HepG2 (cell line): ENCODE data around the gene ASTE1. TPM values are rescaled to one million over a fixed set of nuclear protein-coding genes. Genes with fewer than 3 reads are reported as not detected.

Experiments
- ATAC-seq: fragments of 200-7000 bp; cut with Tn5 transposase; 3 replicates; pipeline ENCODE4 v1.9.1; 2020; ENCODE audit warnings: mild to moderate bottlenecking, moderate library complexity
- BruUV-seq: library from RNA; stranded (reverse); fragments of 400-500 nt; replicated peaks from 2 replicates; lab custom pipeline; 2021; lab: Mats Ljungman, UMichigan
- CTCF ChIA-PET: fragments of 300-600 bp; formaldehyde crosslinking; extraction: SDS; loops from one replicate; lab custom pipeline; 2021; ENCODE audit warnings: low total read pairs, inconsistent platforms, low intra/inter-chr PET ratio; lab: Yijun Ruan, JAX
- POLR2A ChIA-PET: fragments of 350-600 bp; sonication (Branson Sonifier 250); formaldehyde crosslinking; loops from one replicate; lab custom pipeline; 2020; ENCODE audit warnings: antibody characterized with exemption, inconsistent platforms; lab: Yijun Ruan, JAX
- DNase-seq: peaks from one replicate; pipeline ENCODE4 v3.0.0-alpha.2; 2015; ENCODE audit warnings: low spot score
- FAIRE-seq: peaks from 3 replicates; lab custom pipeline; 2011; peaks lifted over from hg19 to GRCh38; lab: Jason Lieb, UNC
- H2AFZ ChIP-seq: one replicate; pipeline ENCODE4 v1.6.1; 2011; ENCODE audit warnings: low read length, inconsistent platforms
- H3K27ac ChIP-seq: fragments of 300-600 bp; 3 replicates; pipeline ENCODE4 v1.8.0; 2011; ENCODE audit warnings: mixed run types, mild to moderate bottlenecking, mixed read lengths, low read length, inconsistent platforms; ENCODE audit not compliant: insufficient read depth; ENCODE audit errors: extremely low read length
- H3K27me3 ChIP-seq, 2 experiments: fragments of 200-600 bp in 1 of 2; 2 replicates in 1 of 2; 3 replicates in 1 of 2; pipeline versions ENCODE4 v1.6.0 to v1.8.0; 2011; ENCODE audit warnings: low read length in 2 of 2, mild to moderate bottlenecking in 2 of 2, moderate library complexity in 2 of 2, inconsistent platforms in 1 of 2; ENCODE audit not compliant: insufficient read depth in 2 of 2, control insufficient read depth in 1 of 2
- H3K36me3 ChIP-seq, 2 experiments: fragments of 200-600 bp in 1 of 2; replicated peaks in 1 of 2; 2 replicates in 1 of 2; 3 replicates in 1 of 2; pipeline versions ENCODE4 v1.5.1 to v1.8.0; 2011; ENCODE audit warnings: low read length in 2 of 2, inconsistent platforms in 1 of 2; ENCODE audit not compliant: insufficient read depth in 2 of 2, control insufficient read depth in 1 of 2
- H3K4me1 ChIP-seq: 2 replicates; pipeline ENCODE4 v1.5.1; 2012; ENCODE audit warnings: low read length, inconsistent platforms; ENCODE audit not compliant: insufficient read depth
- H3K4me2 ChIP-seq: 2 replicates; pipeline ENCODE4 v1.6.0; 2011; ENCODE audit warnings: low read depth, low read length, inconsistent platforms
- H3K4me3 ChIP-seq, 3 experiments: fragments of 200-600 bp in 1 of 3; sonication (generic), shearing (Covaris generic) in 1 of 3; replicated peaks in 1 of 3; 2 replicates each; pipeline ENCODE4 v1.5.1; 2011 to 2016; ENCODE audit warnings: low read length in 3 of 3, inconsistent platforms in 2 of 3, low read depth in 2 of 3, mild to moderate bottlenecking in 2 of 3, control low read depth in 1 of 3, mixed read lengths in 1 of 3; ENCODE audit not compliant: insufficient read depth in 1 of 3
- H3K79me2 ChIP-seq: one replicate; pipeline ENCODE4 v1.6.1; 2011; ENCODE audit warnings: low read length, inconsistent platforms; ENCODE audit not compliant: insufficient read depth
- H3K9ac ChIP-seq: 2 replicates; pipeline ENCODE4 v1.6.0; 2011; ENCODE audit warnings: mild to moderate bottlenecking, low read depth, low read length, inconsistent platforms; ENCODE audit not compliant: insufficient read depth
- H3K9me3 ChIP-seq: 2 replicates; pipeline ENCODE4 v1.5.1; 2012; ENCODE audit warnings: mild to moderate bottlenecking, low read length
- H4K20me1 ChIP-seq: 2 replicates; pipeline ENCODE4 v1.6.0; 2011; ENCODE audit warnings: inconsistent platforms, mild to moderate bottlenecking, low read length, moderate library complexity; ENCODE audit not compliant: insufficient read depth
- GABPA ChIP-seq, 2 experiments: IDR thresholded peaks; 2 replicates each; pipeline ENCODE4 v1.6.1; 2011 to 2016; ENCODE audit warnings: low read depth in 2 of 2, low read length in 1 of 2, missing biosample characterization in 1 of 2, missing genetic modification characterization in 1 of 2
- HOXA3 ChIP-seq: sonication (generic); formaldehyde crosslinking; IDR thresholded peaks from 2 replicates; pipeline ENCODE4 v1.5.0; 2020; ENCODE audit warnings: missing genetic modification reagents
- NFIC ChIP-seq: IDR thresholded peaks from 2 replicates; pipeline ENCODE4 v1.6.1; 2012; ENCODE audit warnings: mild to moderate bottlenecking, low read length, inconsistent platforms
- PHF5A ChIP-seq: IDR thresholded peaks from one replicate; pipeline ENCODE4 v1.6.1; 2018; ENCODE audit warnings: low read depth, missing genetic modification reagents; ENCODE audit not compliant: unreplicated experiment
- RXRB ChIP-seq: IDR thresholded peaks from 2 replicates; pipeline ENCODE4 v1.6.1; 2016; ENCODE audit warnings: borderline replicate concordance, missing genetic modification reagents, missing compliant biosample characterization
- TOE1 ChIP-seq: sonication (generic); formaldehyde crosslinking; IDR thresholded peaks from 2 replicates; pipeline ENCODE4 v1.4.0; 2020; ENCODE audit warnings: mild to moderate bottlenecking, missing genetic modification reagents
- WGBS: methylation state at CpG from one replicate; pipeline ENCODE4 v1.1.6; 2017; ENCODE audit warnings: low lambda C conversion rate; 5-methylcytosine and 5-hydroxymethylcytosine counted together
- in situ Hi-C: cut with HindIII; loops from 2 replicates; pipeline ENCODE4 v1.10.0; 2017; ENCODE audit warnings: low pct_unique_long_range_greater_than_20kb; ENCODE audit not compliant: extremely low pct_ligation_motif_present
- intact Hi-C: fragments of 100-400 bp; cut with micrococcal nuclease; formaldehyde crosslinking; loops from one replicate; pipeline ENCODE4 v1.10.0; 2022; ENCODE audit not compliant: unreplicated experiment
- polyA plus RNA-seq, 8 experiments: library from polyadenylated mRNA; depleted of rRNA in 3 of 8; stranded (reverse) in 7 of 8; unstranded in 1 of 8; fragments of >200 nt; fragmentation: Illumina TruSeq in 4 of 8; extraction: Trizol in 4 of 8; gene quantifications; 2 replicates each; pipeline versions ENCODE4 v1.2.1 to v1.2.3, GENCODE V29; 2011 to 2016; ENCODE audit warnings: low read depth in 4 of 8, missing spikeins in 1 of 8, mixed read lengths in 1 of 8; ENCODE audit not compliant: insufficient read depth in 1 of 8
- total RNA-seq, 5 experiments: library from RNA; depleted of rRNA; stranded (reverse); fragments of >200 nt; fragmentation: Illumina TruSeq; extraction: Trizol; gene quantifications; 2 replicates each; pipeline ENCODE4 v1.2.3, GENCODE V29; 2016; ENCODE audit warnings: low read depth in 1 of 5
- TF ChIP-seq, protein P1 (sequence below): fragments of 450-650 bp; IDR thresholded peaks from 2 replicates; pipeline ENCODE4 v1.6.1; 2017
- TF ChIP-seq, protein P2 (sequence below): sonication (generic); formaldehyde crosslinking; IDR thresholded peaks from 2 replicates; pipeline ENCODE4 v1.5.0; 2020; ENCODE audit warnings: missing genetic modification reagents, mild to moderate bottlenecking, borderline replicate concordance
- TF ChIP-seq, protein P3 (sequence below): sonication (generic); formaldehyde crosslinking; IDR thresholded peaks from 2 replicates; pipeline ENCODE4 v1.4.0; 2020; ENCODE audit warnings: missing genetic modification reagents
- TF ChIP-seq, protein P4 (sequence below): sonication (generic); formaldehyde crosslinking; IDR thresholded peaks from 2 replicates; pipeline ENCODE4 v1.5.1; 2020; ENCODE audit warnings: missing genetic modification reagents, mild to moderate bottlenecking, borderline replicate concordance
- TF ChIP-seq, protein P5 (sequence below): IDR thresholded peaks from 2 replicates; pipeline ENCODE4 v1.6.1; 2016; ENCODE audit warnings: missing genetic modification reagents, missing compliant biosample characterization
- TF ChIP-seq, protein P6 (sequence below): sonication (generic); formaldehyde crosslinking; IDR thresholded peaks from 2 replicates; pipeline ENCODE4 v1.5.0; 2020; ENCODE audit warnings: missing genetic modification reagents

ASTE1 gene
- total and polyA plus RNA-seq, 2 of the 13 experiments (the other 11 are each of a cell fraction or from before 2014, with no cell fraction given), result 4.0 to 7.9 TPM

DNA sequence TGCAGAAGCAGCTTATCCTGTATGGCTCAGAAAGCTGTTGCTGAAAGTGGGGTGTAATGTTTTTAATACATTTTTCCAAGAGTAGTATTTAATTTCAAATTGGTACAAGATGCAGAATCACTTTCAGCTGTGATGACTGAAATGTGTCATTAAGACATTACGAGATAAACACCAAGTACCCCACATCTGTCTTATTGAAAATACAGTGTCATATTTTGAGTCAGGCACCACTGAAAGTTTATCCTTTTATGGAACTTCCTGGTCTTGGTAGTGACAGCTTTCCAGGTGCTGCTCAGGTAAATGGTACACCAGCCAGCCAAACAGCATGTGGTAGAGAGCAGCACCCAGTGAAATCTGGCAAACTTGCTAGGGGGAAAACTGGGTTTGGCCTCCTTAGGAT is 16.9 kb downstream of the ASTE1 start:
- POLR2A ChIA-PET, result no interaction called here
- Histone ChIP-seq H3K36me3 (peaks cover 0 to 3% of the 10 kb centered on the region in 2 experiments; a peak in 1 of 5 replicates), H3K79me2 (no peaks in the 10 kb centered on the region), H4K20me1 (no peaks in the 10 kb centered on the region), H3K27me3 (no peaks in the 10 kb centered on the region), H3K9ac (no peak overlapping the region), H3K4me1 (no peaks in the 10 kb centered on the region), H3K9me3 (no peaks in the 10 kb centered on the region), H2AFZ (no peak overlapping the region), H3K27ac (no peak overlapping the region), H3K4me2 (no peak overlapping the region), H3K4me3 (no peak overlapping the region)
- DNase-seq, result no peak
- WGBS, result 100% methylated on average over 1 of the region's 1 CpG
- ATAC-seq, result no peak
- BruUV-seq, result no TSS peak
- CTCF ChIA-PET, result no interaction called here
- in situ Hi-C loops, result no loop called here
- intact Hi-C loops, result no loop called here
- FAIRE-seq, result no peak
- TF ChIP-seq TOE1, result no peak
- TF ChIP-seq, protein P1, sequence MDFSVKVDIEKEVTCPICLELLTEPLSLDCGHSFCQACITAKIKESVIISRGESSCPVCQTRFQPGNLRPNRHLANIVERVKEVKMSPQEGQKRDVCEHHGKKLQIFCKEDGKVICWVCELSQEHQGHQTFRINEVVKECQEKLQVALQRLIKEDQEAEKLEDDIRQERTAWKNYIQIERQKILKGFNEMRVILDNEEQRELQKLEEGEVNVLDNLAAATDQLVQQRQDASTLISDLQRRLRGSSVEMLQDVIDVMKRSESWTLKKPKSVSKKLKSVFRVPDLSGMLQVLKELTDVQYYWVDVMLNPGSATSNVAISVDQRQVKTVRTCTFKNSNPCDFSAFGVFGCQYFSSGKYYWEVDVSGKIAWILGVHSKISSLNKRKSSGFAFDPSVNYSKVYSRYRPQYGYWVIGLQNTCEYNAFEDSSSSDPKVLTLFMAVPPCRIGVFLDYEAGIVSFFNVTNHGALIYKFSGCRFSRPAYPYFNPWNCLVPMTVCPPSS, result no peak
- TF ChIP-seq, protein P2, sequence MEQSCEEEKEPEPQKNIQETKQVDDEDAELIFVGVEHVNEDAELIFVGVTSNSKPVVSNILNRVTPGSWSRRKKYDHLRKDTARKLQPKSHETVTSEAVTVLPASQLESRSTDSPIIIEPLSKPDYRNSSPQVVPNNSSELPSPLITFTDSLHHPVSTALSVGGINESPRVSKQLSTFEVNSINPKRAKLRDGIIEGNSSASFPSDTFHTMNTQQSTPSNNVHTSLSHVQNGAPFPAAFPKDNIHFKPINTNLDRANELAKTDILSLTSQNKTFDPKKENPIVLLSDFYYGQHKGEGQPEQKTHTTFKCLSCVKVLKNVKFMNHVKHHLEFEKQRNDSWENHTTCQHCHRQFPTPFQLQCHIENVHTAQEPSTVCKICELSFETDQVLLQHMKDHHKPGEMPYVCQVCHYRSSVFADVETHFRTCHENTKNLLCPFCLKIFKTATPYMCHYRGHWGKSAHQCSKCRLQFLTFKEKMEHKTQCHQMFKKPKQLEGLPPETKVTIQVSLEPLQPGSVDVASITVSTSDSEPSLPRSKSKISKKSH (CRISPR knock-in tag), result no peak
- TF ChIP-seq NFIC, result no peak
- TF ChIP-seq, protein P3, sequence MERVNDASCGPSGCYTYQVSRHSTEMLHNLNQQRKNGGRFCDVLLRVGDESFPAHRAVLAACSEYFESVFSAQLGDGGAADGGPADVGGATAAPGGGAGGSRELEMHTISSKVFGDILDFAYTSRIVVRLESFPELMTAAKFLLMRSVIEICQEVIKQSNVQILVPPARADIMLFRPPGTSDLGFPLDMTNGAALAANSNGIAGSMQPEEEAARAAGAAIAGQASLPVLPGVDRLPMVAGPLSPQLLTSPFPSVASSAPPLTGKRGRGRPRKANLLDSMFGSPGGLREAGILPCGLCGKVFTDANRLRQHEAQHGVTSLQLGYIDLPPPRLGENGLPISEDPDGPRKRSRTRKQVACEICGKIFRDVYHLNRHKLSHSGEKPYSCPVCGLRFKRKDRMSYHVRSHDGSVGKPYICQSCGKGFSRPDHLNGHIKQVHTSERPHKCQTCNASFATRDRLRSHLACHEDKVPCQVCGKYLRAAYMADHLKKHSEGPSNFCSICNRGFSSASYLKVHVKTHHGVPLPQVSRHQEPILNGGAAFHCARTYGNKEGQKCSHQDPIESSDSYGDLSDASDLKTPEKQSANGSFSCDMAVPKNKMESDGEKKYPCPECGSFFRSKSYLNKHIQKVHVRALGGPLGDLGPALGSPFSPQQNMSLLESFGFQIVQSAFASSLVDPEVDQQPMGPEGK (CRISPR knock-in tag), result no peak
- TF ChIP-seq, protein P4, sequence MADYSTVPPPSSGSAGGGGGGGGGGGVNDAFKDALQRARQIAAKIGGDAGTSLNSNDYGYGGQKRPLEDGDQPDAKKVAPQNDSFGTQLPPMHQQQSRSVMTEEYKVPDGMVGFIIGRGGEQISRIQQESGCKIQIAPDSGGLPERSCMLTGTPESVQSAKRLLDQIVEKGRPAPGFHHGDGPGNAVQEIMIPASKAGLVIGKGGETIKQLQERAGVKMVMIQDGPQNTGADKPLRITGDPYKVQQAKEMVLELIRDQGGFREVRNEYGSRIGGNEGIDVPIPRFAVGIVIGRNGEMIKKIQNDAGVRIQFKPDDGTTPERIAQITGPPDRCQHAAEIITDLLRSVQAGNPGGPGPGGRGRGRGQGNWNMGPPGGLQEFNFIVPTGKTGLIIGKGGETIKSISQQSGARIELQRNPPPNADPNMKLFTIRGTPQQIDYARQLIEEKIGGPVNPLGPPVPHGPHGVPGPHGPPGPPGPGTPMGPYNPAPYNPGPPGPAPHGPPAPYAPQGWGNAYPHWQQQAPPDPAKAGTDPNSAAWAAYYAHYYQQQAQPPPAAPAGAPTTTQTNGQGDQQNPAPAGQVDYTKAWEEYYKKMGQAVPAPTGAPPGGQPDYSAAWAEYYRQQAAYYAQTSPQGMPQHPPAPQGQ (CRISPR knock-in tag), result no peak
- no peak for TF ChIP-seq PHF5A
- no peak for TF ChIP-seq GABPA (IDR thresholded peaks at IDR 0.05; ENCODE audit: low read depth, low read length)
- TF ChIP-seq GABPA (CRISPR knock-in tag; IDR thresholded peaks at IDR 0.05; ENCODE audit: low read depth), result no peak
- TF ChIP-seq, protein P5, sequence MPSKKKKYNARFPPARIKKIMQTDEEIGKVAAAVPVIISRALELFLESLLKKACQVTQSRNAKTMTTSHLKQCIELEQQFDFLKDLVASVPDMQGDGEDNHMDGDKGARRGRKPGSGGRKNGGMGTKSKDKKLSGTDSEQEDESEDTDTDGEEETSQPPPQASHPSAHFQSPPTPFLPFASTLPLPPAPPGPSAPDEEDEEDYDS (CRISPR knock-in tag), result no peak
- TF ChIP-seq, protein P6, sequence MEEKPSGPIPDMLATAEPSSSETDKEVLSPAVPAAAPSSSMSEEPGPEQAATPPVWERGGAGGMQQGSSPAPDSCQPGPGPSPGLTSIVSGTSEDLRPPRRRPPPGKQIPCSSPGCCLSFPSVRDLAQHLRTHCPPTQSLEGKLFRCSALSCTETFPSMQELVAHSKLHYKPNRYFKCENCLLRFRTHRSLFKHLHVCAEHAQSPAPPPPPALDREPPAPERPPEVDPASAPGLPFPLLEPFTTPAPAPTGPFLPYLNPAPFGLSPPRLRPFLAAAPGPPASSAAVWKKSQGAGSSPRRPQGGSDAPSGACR (CRISPR knock-in tag), result no peak
- TF ChIP-seq RXRB (CRISPR knock-in tag), result no peak
- no peak for TF ChIP-seq HOXA3
